ENCODE measurements around the gene NMU.

GRCh38 chr4:55615008-55615407 is 21.1 kb downstream of the NMU start:
- no peak for TF ChIP-seq POLR2AphosphoS5 (IDR thresholded peaks at IDR 0.05; ENCODE audit: low read depth, low read length)
- no peak for TF ChIP-seq SIN3A (IDR thresholded peaks at IDR 0.05; ENCODE audit: borderline replicate concordance, insufficient read depth, low read length)
- no peak for TF ChIP-seq TAF1 (IDR thresholded peaks at IDR 0.05; ENCODE audit: borderline replicate concordance, insufficient read depth, low read length)
- no peak for TF ChIP-seq FOXP2 (optimal IDR thresholded peaks at IDR 0.05; ENCODE audit: borderline replicate concordance, extremely low read depth, extremely low read length, insufficient read depth)
- TF ChIP-seq, protein P1, sequence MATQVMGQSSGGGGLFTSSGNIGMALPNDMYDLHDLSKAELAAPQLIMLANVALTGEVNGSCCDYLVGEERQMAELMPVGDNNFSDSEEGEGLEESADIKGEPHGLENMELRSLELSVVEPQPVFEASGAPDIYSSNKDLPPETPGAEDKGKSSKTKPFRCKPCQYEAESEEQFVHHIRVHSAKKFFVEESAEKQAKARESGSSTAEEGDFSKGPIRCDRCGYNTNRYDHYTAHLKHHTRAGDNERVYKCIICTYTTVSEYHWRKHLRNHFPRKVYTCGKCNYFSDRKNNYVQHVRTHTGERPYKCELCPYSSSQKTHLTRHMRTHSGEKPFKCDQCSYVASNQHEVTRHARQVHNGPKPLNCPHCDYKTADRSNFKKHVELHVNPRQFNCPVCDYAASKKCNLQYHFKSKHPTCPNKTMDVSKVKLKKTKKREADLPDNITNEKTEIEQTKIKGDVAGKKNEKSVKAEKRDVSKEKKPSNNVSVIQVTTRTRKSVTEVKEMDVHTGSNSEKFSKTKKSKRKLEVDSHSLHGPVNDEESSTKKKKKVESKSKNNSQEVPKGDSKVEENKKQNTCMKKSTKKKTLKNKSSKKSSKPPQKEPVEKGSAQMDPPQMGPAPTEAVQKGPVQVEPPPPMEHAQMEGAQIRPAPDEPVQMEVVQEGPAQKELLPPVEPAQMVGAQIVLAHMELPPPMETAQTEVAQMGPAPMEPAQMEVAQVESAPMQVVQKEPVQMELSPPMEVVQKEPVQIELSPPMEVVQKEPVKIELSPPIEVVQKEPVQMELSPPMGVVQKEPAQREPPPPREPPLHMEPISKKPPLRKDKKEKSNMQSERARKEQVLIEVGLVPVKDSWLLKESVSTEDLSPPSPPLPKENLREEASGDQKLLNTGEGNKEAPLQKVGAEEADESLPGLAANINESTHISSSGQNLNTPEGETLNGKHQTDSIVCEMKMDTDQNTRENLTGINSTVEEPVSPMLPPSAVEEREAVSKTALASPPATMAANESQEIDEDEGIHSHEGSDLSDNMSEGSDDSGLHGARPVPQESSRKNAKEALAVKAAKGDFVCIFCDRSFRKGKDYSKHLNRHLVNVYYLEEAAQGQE (IDR thresholded peaks at IDR 0.05; ENCODE audit: insufficient read depth in 1 of 2, low read depth in 2 of 2, low read length in 2 of 2): no peak
